Right ventricle myocardium inferior (tissue), 1 donor: ENCODE data around the gene SRSF11. TPM values are rescaled to one million over a fixed set of nuclear protein-coding genes. Genes with fewer than 3 reads are reported as not detected.

ENCODE experiments used
- ATAC-seq: fragments of 200-7000 bp; cut with Tn5 transposase; one replicate; pipeline ENCODE4 v1.9.1; 2020; ENCODE audit warnings: mild to moderate bottlenecking, moderate library complexity
- DNase-seq: peaks from one replicate; pipeline ENCODE4 v3.0.0; 2021; ENCODE audit errors: missing footprints
- intact Hi-C: fragments of 100-400 bp; cut with DNase I; formaldehyde crosslinking; loops from one replicate; pipeline ENCODE4 v1.11.0; 2022
- total RNA-seq: library from RNA; stranded (reverse); fragmentation: NEBNext Ultra II Directional; extraction: Animal tissue kit (Norgen Biotek cat#: 25700); gene quantifications from one replicate; pipeline ENCODE4 v1.2.1, GENCODE V29; 2021
- donor health status: DM: no; HTN: yes; CAD: no; lungs with severe emphysema.

SRSF11 gene
- total RNA-seq, 1 donor from 2014 or later, result 49.4 TPM

DNA sequence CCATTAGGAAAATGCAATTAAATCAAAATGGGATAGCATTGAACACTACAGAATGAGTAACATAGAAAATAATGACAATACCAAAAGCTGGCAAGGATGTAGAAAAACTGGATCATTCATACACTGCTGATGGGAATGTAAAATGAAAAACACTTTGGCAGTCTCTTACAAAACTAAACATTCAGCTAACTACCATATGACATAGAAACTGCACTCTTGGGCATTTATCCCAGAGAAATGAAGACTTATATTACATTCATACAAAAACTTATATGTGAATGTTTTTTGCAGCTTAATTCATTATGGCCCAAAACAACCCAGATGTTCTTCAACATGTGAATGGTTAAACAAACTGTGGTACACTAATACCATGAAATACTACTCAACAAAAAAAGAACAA is 67.0 kb downstream of the SRSF11 start:
- DNase-seq, result no peak
- ATAC-seq, result no peak
- intact Hi-C loops, result no loop called here

DNA sequence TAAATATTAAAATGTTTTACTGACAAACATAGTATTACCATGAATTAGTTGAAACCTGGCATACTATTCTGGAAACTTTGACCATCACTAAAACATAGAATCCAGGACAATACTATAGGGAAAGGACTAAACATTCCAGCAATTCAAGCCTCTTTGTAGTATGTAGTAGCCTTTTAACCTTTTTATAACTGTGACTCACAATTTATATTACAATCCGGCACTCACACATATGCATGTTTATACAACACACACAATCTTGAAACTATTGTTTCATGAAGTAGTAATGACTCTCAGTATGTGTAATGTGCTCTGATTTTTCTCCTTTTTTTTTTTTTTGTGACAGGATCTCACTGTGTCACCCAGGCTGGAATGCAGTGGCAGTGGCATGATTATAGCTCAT is 69.0 kb downstream of the SRSF11 start:
- intact Hi-C loops, result no loop called here
- ATAC-seq (no peak), DNase-seq (no peak)

- no peak for ATAC-seq
- intact Hi-C loops, result no loop called here
- DNase-seq, result no peak
Measured at GRCh38 chr1:70293186-70293843, 72.1 kb downstream of the SRSF11 start.

GRCh38 chr1:70295749-70296148 is 74.6 kb downstream of the SRSF11 start:
- DNase-seq (no peak), ATAC-seq (no peak)
- intact Hi-C loops, result no loop called here

DNA sequence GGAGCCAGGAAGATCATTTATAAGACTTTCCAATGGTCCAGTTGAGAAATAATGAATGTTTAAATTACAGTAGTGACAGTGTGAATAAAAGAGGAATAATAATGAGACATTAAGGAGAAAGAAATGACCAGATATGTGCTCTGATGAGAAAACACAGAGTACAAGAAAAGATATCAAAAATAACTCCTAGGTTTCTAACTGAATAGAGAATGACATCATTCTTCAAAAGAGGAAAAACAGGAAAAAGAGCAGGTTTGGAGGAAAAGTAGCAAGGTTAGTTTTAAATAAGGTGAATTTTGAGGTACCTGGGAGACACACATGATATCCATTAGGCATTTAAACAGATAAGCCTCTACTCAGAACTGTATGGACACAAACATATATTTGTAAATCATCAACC is 78.3 kb downstream of the SRSF11 start:
- DNase-seq, result no peak
- no peak for ATAC-seq
- intact Hi-C loops, result no loop called here

Other genes starting within 250 kb of the SRSF11 start
- 10.5 TPM for gene LRRC40, start 15.8 kb upstream of the SRSF11 start, total RNA-seq
- 9.4 TPM for gene ANKRD13C, start 133.3 kb downstream of the SRSF11 start, total RNA-seq
- gene CTH, start 189.9 kb downstream of the SRSF11 start, total RNA-seq, result 0.60 TPM